ENCODE results near the gene NRCAM. TPM values are rescaled to one million over a fixed set of nuclear protein-coding genes. Genes with fewer than 3 reads are reported as not detected.
"Not testable (repeated sequence)": the region's sequence is repeated elsewhere in the genome, so short reads cannot be mapped to it uniquely, and the experiment has no call there.

NRCAM gene
- total RNA-seq, 1 donor from 2014 or later: 13.6 TPM

GRCh38 chr7:108282427-108282996 is 173.7 kb downstream of the NRCAM start:
- H3K27me3 ChIP-seq (ENCODE audit: control insufficient read depth in 3 of 3, insufficient read depth in 3 of 3, low read length in 3 of 3): no peaks in the 10 kb centered on the region
- H3K9ac ChIP-seq (ENCODE audit: low read depth in 1 of 3, low read length in 3 of 3): no peak overlapping the region
- no peaks in the 10 kb centered on the region for H3K36me3 ChIP-seq (ENCODE audit: control insufficient read depth in 3 of 3, insufficient read depth in 3 of 3, low read length in 3 of 3)
- H3K9me3 ChIP-seq (ENCODE audit: control insufficient read depth in 3 of 3, low read length in 3 of 3): no peaks in the 10 kb centered on the region
- no peaks in the 10 kb centered on the region for H3K4me1 ChIP-seq (ENCODE audit: control insufficient read depth in 3 of 3, insufficient read depth in 3 of 3, low read length in 3 of 3)
- H3K4me3 ChIP-seq (ENCODE audit: low read length in 3 of 3): no peak overlapping the region
- no peak overlapping the region for H3K27ac ChIP-seq (ENCODE audit: low read depth, low read length)

- H3K36me3 ChIP-seq (ENCODE audit: control insufficient read depth in 3 of 3, insufficient read depth in 3 of 3, low read length in 3 of 3): no peaks in the 10 kb centered on the region
- no peaks in the 10 kb centered on the region for H3K4me1 ChIP-seq (ENCODE audit: control insufficient read depth in 3 of 3, insufficient read depth in 3 of 3, low read length in 3 of 3)
- no peak overlapping the region for H3K9ac ChIP-seq (ENCODE audit: low read depth in 1 of 3, low read length in 3 of 3)
- no peaks in the 10 kb centered on the region for H3K27me3 ChIP-seq (ENCODE audit: control insufficient read depth in 3 of 3, insufficient read depth in 3 of 3, low read length in 3 of 3)
- H3K27ac ChIP-seq (ENCODE audit: low read depth, low read length): no peak overlapping the region
- no peaks in the 10 kb centered on the region for H3K9me3 ChIP-seq (ENCODE audit: control insufficient read depth in 3 of 3, low read length in 3 of 3)
- no peak overlapping the region for H3K4me3 ChIP-seq (ENCODE audit: low read length in 3 of 3)
Measured at GRCh38 chr7:108280136-108280535, 176.1 kb downstream of the NRCAM start.

GRCh38 chr7:108278776-108279175 is 177.5 kb downstream of the NRCAM start:
- H3K27me3 ChIP-seq (ENCODE audit: control insufficient read depth in 3 of 3, insufficient read depth in 3 of 3, low read length in 3 of 3): no peaks in the 10 kb centered on the region
- H3K36me3 ChIP-seq (ENCODE audit: control insufficient read depth in 3 of 3, insufficient read depth in 3 of 3, low read length in 3 of 3): no peaks in the 10 kb centered on the region
- H3K4me3 ChIP-seq (ENCODE audit: low read length in 3 of 3): no peak overlapping the region
- H3K27ac ChIP-seq (ENCODE audit: low read depth, low read length): no peak overlapping the region
- H3K4me1 ChIP-seq (ENCODE audit: control insufficient read depth in 3 of 3, insufficient read depth in 3 of 3, low read length in 3 of 3): no peaks in the 10 kb centered on the region
- no peak overlapping the region for H3K9ac ChIP-seq (ENCODE audit: low read depth in 1 of 3, low read length in 3 of 3)
- H3K9me3 ChIP-seq (ENCODE audit: control insufficient read depth in 3 of 3, low read length in 3 of 3): no peaks in the 10 kb centered on the region

GRCh38 chr7:108278281-108278680 is 178.0 kb downstream of the NRCAM start:
- Histone ChIP-seq H3K4me3 (ENCODE audit: low read length in 3 of 3) (no peak overlapping the region), H3K27me3 (ENCODE audit: control insufficient read depth in 3 of 3, insufficient read depth in 3 of 3, low read length in 3 of 3) (no peaks in the 10 kb centered on the region), H3K9me3 (ENCODE audit: control insufficient read depth in 3 of 3, low read length in 3 of 3) (no peaks in the 10 kb centered on the region), H3K4me1 (ENCODE audit: control insufficient read depth in 3 of 3, insufficient read depth in 3 of 3, low read length in 3 of 3) (no peaks in the 10 kb centered on the region), H3K36me3 (ENCODE audit: control insufficient read depth in 3 of 3, insufficient read depth in 3 of 3, low read length in 3 of 3) (no peaks in the 10 kb centered on the region), H3K9ac (ENCODE audit: low read depth in 1 of 3, low read length in 3 of 3) (no peak overlapping the region), H3K27ac (ENCODE audit: low read depth, low read length) (no peak overlapping the region)

GRCh38 chr7:108274447-108274846 is 181.8 kb downstream of the NRCAM start:
- not testable (repeated sequence) for H3K4me1 ChIP-seq (ENCODE audit: control insufficient read depth in 3 of 3, insufficient read depth in 3 of 3, low read length in 3 of 3); H3K36me3 ChIP-seq (ENCODE audit: control insufficient read depth in 3 of 3, insufficient read depth in 3 of 3, low read length in 3 of 3); H3K9me3 ChIP-seq (ENCODE audit: control insufficient read depth in 3 of 3, low read length in 3 of 3); H3K27ac ChIP-seq (ENCODE audit: low read depth, low read length); H3K4me3 ChIP-seq (ENCODE audit: low read length in 3 of 3); H3K27me3 ChIP-seq (ENCODE audit: control insufficient read depth in 3 of 3, insufficient read depth in 3 of 3, low read length in 3 of 3); H3K9ac ChIP-seq (ENCODE audit: low read depth in 1 of 3, low read length in 3 of 3)

GRCh38 chr7:108272891-108273290 is 183.3 kb downstream of the NRCAM start:
- not testable (repeated sequence) for H3K36me3 ChIP-seq (ENCODE audit: control insufficient read depth in 3 of 3, insufficient read depth in 3 of 3, low read length in 3 of 3); H3K9ac ChIP-seq (ENCODE audit: low read depth in 1 of 3, low read length in 3 of 3); H3K27me3 ChIP-seq (ENCODE audit: control insufficient read depth in 3 of 3, insufficient read depth in 3 of 3, low read length in 3 of 3); H3K27ac ChIP-seq (ENCODE audit: low read depth, low read length); H3K4me3 ChIP-seq (ENCODE audit: low read length in 3 of 3); H3K4me1 ChIP-seq (ENCODE audit: control insufficient read depth in 3 of 3, insufficient read depth in 3 of 3, low read length in 3 of 3); H3K9me3 ChIP-seq (ENCODE audit: control insufficient read depth in 3 of 3, low read length in 3 of 3)

- Histone ChIP-seq H3K27ac (ENCODE audit: low read depth, low read length) (no peak overlapping the region), H3K4me1 (ENCODE audit: control insufficient read depth in 3 of 3, insufficient read depth in 3 of 3, low read length in 3 of 3) (peaks cover 0 to 2% (median 0%) of the 10 kb centered on the region in 3 donors), H3K27me3 (ENCODE audit: control insufficient read depth in 3 of 3, insufficient read depth in 3 of 3, low read length in 3 of 3) (no peaks in the 10 kb centered on the region), H3K36me3 (ENCODE audit: control insufficient read depth in 3 of 3, insufficient read depth in 3 of 3, low read length in 3 of 3) (no peaks in the 10 kb centered on the region), H3K4me3 (ENCODE audit: low read length in 3 of 3) (no peak overlapping the region), H3K9ac (ENCODE audit: low read depth in 1 of 3, low read length in 3 of 3) (no peak overlapping the region), H3K9me3 (ENCODE audit: control insufficient read depth in 3 of 3, low read length in 3 of 3) (no peaks in the 10 kb centered on the region)
Measured at GRCh38 chr7:108270385-108271015, 185.7 kb downstream of the NRCAM start.

GRCh38 chr7:108268200-108268820 is 187.9 kb downstream of the NRCAM start:
- H3K9ac ChIP-seq (ENCODE audit: low read depth in 1 of 3, low read length in 3 of 3): no peak overlapping the region
- H3K4me3 ChIP-seq (ENCODE audit: low read length in 3 of 3): no peak overlapping the region

GRCh38 chr7:108267615-108268014 is 188.6 kb downstream of the NRCAM start:
- H3K4me1 ChIP-seq (ENCODE audit: control insufficient read depth in 3 of 3, insufficient read depth in 3 of 3, low read length in 3 of 3): peaks cover 11 to 21% (median 13%) of the 10 kb centered on the region in 3 donors
- H3K36me3 ChIP-seq (ENCODE audit: control insufficient read depth in 3 of 3, insufficient read depth in 3 of 3, low read length in 3 of 3): no peaks in the 10 kb centered on the region
- no peaks in the 10 kb centered on the region for H3K9me3 ChIP-seq (ENCODE audit: control insufficient read depth in 3 of 3, low read length in 3 of 3)
- H3K27me3 ChIP-seq (ENCODE audit: control insufficient read depth in 3 of 3, insufficient read depth in 3 of 3, low read length in 3 of 3): no peaks in the 10 kb centered on the region
- no peak overlapping the region for H3K27ac ChIP-seq (ENCODE audit: low read depth, low read length)
- no peak overlapping the region for H3K9ac ChIP-seq (ENCODE audit: low read depth in 1 of 3, low read length in 3 of 3)
- no peak overlapping the region for H3K4me3 ChIP-seq (ENCODE audit: low read length in 3 of 3)

More at GRCh38 chr7:108268200-108268820, 187.9 kb downstream of the NRCAM start:
- Histone ChIP-seq H3K27me3 (ENCODE audit: control insufficient read depth in 3 of 3, insufficient read depth in 3 of 3, low read length in 3 of 3) (no peaks in the 10 kb centered on the region), H3K4me1 (ENCODE audit: control insufficient read depth in 3 of 3, insufficient read depth in 3 of 3, low read length in 3 of 3) (peaks cover 5 to 14% (median 6%) of the 10 kb centered on the region in 3 donors), H3K9me3 (ENCODE audit: control insufficient read depth in 3 of 3, low read length in 3 of 3) (no peaks in the 10 kb centered on the region), H3K27ac (ENCODE audit: low read depth, low read length) (no peak overlapping the region), H3K36me3 (ENCODE audit: control insufficient read depth in 3 of 3, insufficient read depth in 3 of 3, low read length in 3 of 3) (no peaks in the 10 kb centered on the region)

- Histone ChIP-seq H3K9me3 (ENCODE audit: control insufficient read depth in 3 of 3, low read length in 3 of 3) (no peaks in the 10 kb centered on the region), H3K27ac (ENCODE audit: low read depth, low read length) (no peak overlapping the region), H3K4me1 (ENCODE audit: control insufficient read depth in 3 of 3, insufficient read depth in 3 of 3, low read length in 3 of 3) (peaks cover 18 to 25% (median 20%) of the 10 kb centered on the region in 3 donors), H3K36me3 (ENCODE audit: control insufficient read depth in 3 of 3, insufficient read depth in 3 of 3, low read length in 3 of 3) (no peaks in the 10 kb centered on the region), H3K4me3 (ENCODE audit: low read length in 3 of 3) (no peak overlapping the region), H3K27me3 (ENCODE audit: control insufficient read depth in 3 of 3, insufficient read depth in 3 of 3, low read length in 3 of 3) (no peaks in the 10 kb centered on the region), H3K9ac (ENCODE audit: low read depth in 1 of 3, low read length in 3 of 3) (no peak overlapping the region)
Measured at GRCh38 chr7:108266491-108266890, 189.7 kb downstream of the NRCAM start.
